WTC11 (cell line): ENCODE results near the gene GGA1. TPM values are rescaled to one million over a fixed set of nuclear protein-coding genes. Genes with fewer than 3 reads are reported as not detected.

ENCODE experiments used
- ATAC-seq: fragments of 200-7000 bp; cut with Tn5 transposase; 2 replicates; pipeline ENCODE4 v1.10.0; 2021; ENCODE audit warnings: mild to moderate bottlenecking, moderate library complexity
- CTCF ChIA-PET: fragments of 300-600 bp; sonication (Branson Sonifier 250); formaldehyde crosslinking; loops from one replicate; lab custom pipeline; 2021; ENCODE audit warnings: antibody characterized with exemption; lab: Charles Lee
- POLR2A ChIA-PET: fragments of 350-600 bp; sonication (Branson Sonifier 250); formaldehyde crosslinking; loops from one replicate; lab custom pipeline; 2021; ENCODE audit warnings: antibody characterized with exemption; lab: Charles Lee
- DNase-seq: peaks from one replicate; pipeline ENCODE4 v3.0.0; 2021; ENCODE audit warnings: low spot score
- H3K27ac Mint-ChIP-seq: 2 replicates; pipeline ENCODE4 v1.8.0; 2021; ENCODE audit warnings: mixed read lengths
- H3K27me3 Mint-ChIP-seq: 2 replicates; pipeline ENCODE4 v1.8.0; 2021; ENCODE audit warnings: low read depth, mild to moderate bottlenecking, moderate library complexity, mixed read lengths
- H3K36me3 Mint-ChIP-seq: 2 replicates; pipeline ENCODE4 v1.8.0; 2021; ENCODE audit warnings: mixed read lengths
- H3K4me1 Mint-ChIP-seq: 2 replicates; pipeline ENCODE4 v1.8.0; 2022; ENCODE audit warnings: mixed read lengths
- H3K4me3 Mint-ChIP-seq: 2 replicates; pipeline ENCODE4 v1.8.0; 2021; ENCODE audit warnings: mild to moderate bottlenecking, moderate library complexity, mixed read lengths
- H3K9me3 Mint-ChIP-seq: 2 replicates; pipeline ENCODE4 v1.8.0; 2021; ENCODE audit warnings: mixed read lengths
- ATF1 ChIP-seq: sonication (generic); formaldehyde crosslinking; IDR thresholded peaks from 2 replicates; pipeline ENCODE4 v1.8.1; 2023; ENCODE audit warnings: mild to moderate bottlenecking, moderate library complexity, missing genetic modification reagents
- FOXP1 ChIP-seq: sonication (generic); formaldehyde crosslinking; IDR thresholded peaks from 2 replicates; pipeline ENCODE4 v1.8.0; 2022; ENCODE audit warnings: missing genetic modification reagents, mild to moderate bottlenecking, moderate library complexity, borderline replicate concordance
- GABPB1 ChIP-seq: sonication (generic); formaldehyde crosslinking; IDR thresholded peaks from 2 replicates; pipeline ENCODE4 v1.8.1; 2023; ENCODE audit warnings: mild to moderate bottlenecking, missing genetic modification reagents
- MXD4 ChIP-seq: fragments of 250-450 bp; sonication (Bioruptor Pico); IDR thresholded peaks from 2 replicates; pipeline ENCODE4 v1.8.0; 2021; ENCODE audit warnings: mild to moderate bottlenecking, moderate library complexity, borderline replicate concordance
- NFE2L1 ChIP-seq: sonication (generic); formaldehyde crosslinking; IDR thresholded peaks from 2 replicates; pipeline ENCODE4 v1.8.1; 2023; ENCODE audit warnings: missing genetic modification reagents
- NR2C2 ChIP-seq: sonication (generic); formaldehyde crosslinking; IDR thresholded peaks from 2 replicates; pipeline ENCODE4 v1.8.0; 2022; ENCODE audit warnings: mild to moderate bottlenecking, missing genetic modification reagents
- PRRX2 ChIP-seq: fragments of 250-450 bp; sonication (Bioruptor Pico); IDR thresholded peaks from 2 replicates; pipeline ENCODE4 v1.8.0; 2021; ENCODE audit warnings: mild to moderate bottlenecking
- RELA ChIP-seq: sonication (generic); formaldehyde crosslinking; IDR thresholded peaks from 2 replicates; pipeline ENCODE4 v1.8.1; 2022; ENCODE audit warnings: missing genetic modification reagents, mild to moderate bottlenecking, borderline replicate concordance
- ZNF138 ChIP-seq: sonication (generic); formaldehyde crosslinking; conservative IDR thresholded peaks from 2 replicates; pipeline ENCODE4 v1.8.1; 2022; ENCODE audit warnings: mild to moderate bottlenecking, moderate library complexity, missing genetic modification reagents
- ZNF263 ChIP-seq: sonication (generic); formaldehyde crosslinking; IDR thresholded peaks from 2 replicates; pipeline ENCODE4 v1.8.1; 2022; ENCODE audit warnings: low read depth, mild to moderate bottlenecking, moderate library complexity, missing genetic modification reagents
- total RNA-seq: library from RNA; stranded (reverse); gene quantifications from 3 replicates; pipeline ENCODE4 v1.2.3, GENCODE V29; 2021
- TF ChIP-seq, protein P1 (sequence below): sonication (generic); formaldehyde crosslinking; conservative IDR thresholded peaks from 2 replicates; pipeline ENCODE4 v1.8.1; 2022; ENCODE audit warnings: mild to moderate bottlenecking, missing genetic modification reagents
- TF ChIP-seq, protein P2 (sequence below): sonication (generic); formaldehyde crosslinking; IDR thresholded peaks from 2 replicates; pipeline ENCODE4 v1.8.1; 2022; ENCODE audit warnings: mild to moderate bottlenecking, moderate library complexity, missing genetic modification reagents
- TF ChIP-seq, protein P3 (sequence below): sonication (generic); formaldehyde crosslinking; IDR thresholded peaks from 2 replicates; pipeline ENCODE4 v1.8.0; 2022; ENCODE audit warnings: mild to moderate bottlenecking, missing genetic modification reagents
- TF ChIP-seq, protein P4 (sequence below): fragments of 250-450 bp; sonication (Bioruptor Pico); IDR thresholded peaks from 2 replicates; pipeline ENCODE4 v1.9.0; 2021; ENCODE audit warnings: mild to moderate bottlenecking
- TF ChIP-seq, protein P5 (sequence below): fragments of 250-450 bp; sonication (Bioruptor Pico); IDR thresholded peaks from 2 replicates; pipeline ENCODE4 v1.8.0; 2021; ENCODE audit warnings: mild to moderate bottlenecking
- TF ChIP-seq, protein P6 (sequence below): sonication (generic); formaldehyde crosslinking; IDR thresholded peaks from 2 replicates; pipeline ENCODE4 v1.8.1; 2023; ENCODE audit warnings: mild to moderate bottlenecking, missing genetic modification reagents
- TF ChIP-seq, protein P7 (sequence below): fragments of 250-450 bp; sonication (Bioruptor Pico); IDR thresholded peaks from 2 replicates; pipeline ENCODE4 v1.9.0; 2021; ENCODE audit warnings: mild to moderate bottlenecking
- TF ChIP-seq, protein P8 (sequence below): sonication (generic); formaldehyde crosslinking; IDR thresholded peaks from 2 replicates; pipeline ENCODE4 v1.8.1; 2022; ENCODE audit warnings: mild to moderate bottlenecking, missing genetic modification reagents, moderate library complexity, borderline replicate concordance

The GGA1 gene
- total RNA-seq, 1 experiment from 2014 or later: 66.3 TPM

DNA sequence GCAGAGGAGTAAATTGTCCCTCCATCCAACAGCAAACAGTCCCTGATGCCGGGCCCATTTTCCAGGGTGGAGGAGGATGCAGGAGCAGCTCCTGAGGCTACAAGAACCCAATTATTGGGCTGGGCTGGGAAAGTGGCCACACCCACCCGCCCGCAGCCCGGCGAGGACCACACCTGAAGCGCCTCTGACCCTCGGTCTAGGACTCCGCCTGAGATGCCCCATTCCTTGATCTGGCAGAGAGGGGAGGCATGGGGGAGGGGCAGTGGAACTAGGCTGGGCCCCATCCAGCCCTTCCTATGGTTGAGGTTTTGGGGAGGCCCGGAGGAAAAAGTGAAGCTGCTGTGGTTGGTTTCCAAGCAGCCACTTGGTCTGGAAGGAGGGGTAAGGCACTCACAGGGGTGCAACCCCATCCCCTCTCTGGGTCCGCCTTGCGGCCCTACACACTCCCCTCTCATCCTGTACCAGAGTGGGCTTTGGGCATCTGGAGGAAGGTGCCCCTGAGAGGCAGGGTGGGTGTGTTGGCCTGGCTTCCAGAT is 64.4 kb downstream of the GGA1 start:
- ATAC-seq: no peak
- no peaks in the 10 kb centered on the region for H3K9me3 Mint-ChIP-seq
- no peak overlapping the region for H3K4me3 Mint-ChIP-seq
- no peaks in the 10 kb centered on the region for H3K36me3 Mint-ChIP-seq
- POLR2A ChIA-PET: no interaction called here
- TF ChIP-seq, protein P1, sequence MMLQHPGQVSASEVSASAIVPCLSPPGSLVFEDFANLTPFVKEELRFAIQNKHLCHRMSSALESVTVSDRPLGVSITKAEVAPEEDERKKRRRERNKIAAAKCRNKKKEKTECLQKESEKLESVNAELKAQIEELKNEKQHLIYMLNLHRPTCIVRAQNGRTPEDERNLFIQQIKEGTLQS (CRISPR knock-in tag): no peak
- TF ChIP-seq FOXP1 (no peak), ZNF138 (CRISPR knock-in tag) (no peak), MXD4 (CRISPR knock-in tag) (no peak), NR2C2 (CRISPR knock-in tag) (no peak)
- TF ChIP-seq, protein P2, sequence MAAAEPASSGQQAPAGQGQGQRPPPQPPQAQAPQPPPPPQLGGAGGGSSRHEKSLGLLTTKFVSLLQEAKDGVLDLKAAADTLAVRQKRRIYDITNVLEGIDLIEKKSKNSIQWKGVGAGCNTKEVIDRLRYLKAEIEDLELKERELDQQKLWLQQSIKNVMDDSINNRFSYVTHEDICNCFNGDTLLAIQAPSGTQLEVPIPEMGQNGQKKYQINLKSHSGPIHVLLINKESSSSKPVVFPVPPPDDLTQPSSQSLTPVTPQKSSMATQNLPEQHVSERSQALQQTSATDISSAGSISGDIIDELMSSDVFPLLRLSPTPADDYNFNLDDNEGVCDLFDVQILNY: no peak
- peaks cover 16% of the 10 kb centered on the region for H3K27me3 Mint-ChIP-seq
- peaks cover 15% of the 10 kb centered on the region for H3K4me1 Mint-ChIP-seq
- no peak for DNase-seq
- CTCF ChIA-PET: interaction anchor here (1.3 to 6.8 kb wide), 5 partner anchors 9 to 134 kb away, joined by 4 to 51 read pairs (median 12); no protein-coding TSS in a partner anchor
- no peak overlapping the region for H3K27ac Mint-ChIP-seq

DNA sequence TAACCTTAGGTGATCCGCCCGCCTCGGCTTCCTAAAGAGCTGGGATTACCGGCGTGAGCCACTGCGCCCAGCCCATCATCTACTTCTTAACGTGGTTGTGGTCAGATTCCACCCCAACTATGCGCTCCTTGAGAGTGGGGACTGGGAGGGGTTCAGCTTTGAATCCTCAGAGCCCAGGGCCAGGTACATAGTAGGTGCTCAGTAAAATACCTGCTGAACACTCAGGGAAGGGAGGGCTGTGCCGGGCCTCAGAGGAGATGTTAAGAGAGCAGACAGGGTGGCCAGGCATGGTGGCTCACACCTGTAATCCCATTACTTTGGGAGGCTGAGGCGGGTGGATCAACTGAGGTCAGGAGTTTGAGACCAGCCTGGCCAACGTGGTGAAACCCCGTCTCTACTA is 65.6 kb downstream of the GGA1 start:
- no peak for DNase-seq
- TF ChIP-seq FOXP1: no peak
- TF ChIP-seq, protein P3, sequence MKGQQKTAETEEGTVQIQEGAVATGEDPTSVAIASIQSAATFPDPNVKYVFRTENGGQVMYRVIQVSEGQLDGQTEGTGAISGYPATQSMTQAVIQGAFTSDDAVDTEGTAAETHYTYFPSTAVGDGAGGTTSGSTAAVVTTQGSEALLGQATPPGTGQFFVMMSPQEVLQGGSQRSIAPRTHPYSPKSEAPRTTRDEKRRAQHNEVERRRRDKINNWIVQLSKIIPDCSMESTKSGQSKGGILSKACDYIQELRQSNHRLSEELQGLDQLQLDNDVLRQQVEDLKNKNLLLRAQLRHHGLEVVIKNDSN: no peak
- TF ChIP-seq ZNF263: no peak
- TF ChIP-seq, protein P4, sequence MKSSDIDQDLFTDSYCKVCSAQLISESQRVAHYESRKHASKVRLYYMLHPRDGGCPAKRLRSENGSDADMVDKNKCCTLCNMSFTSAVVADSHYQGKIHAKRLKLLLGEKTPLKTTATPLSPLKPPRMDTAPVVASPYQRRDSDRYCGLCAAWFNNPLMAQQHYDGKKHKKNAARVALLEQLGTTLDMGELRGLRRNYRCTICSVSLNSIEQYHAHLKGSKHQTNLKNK: no peak
- TF ChIP-seq PRRX2: no peak
- TF ChIP-seq, protein P5, sequence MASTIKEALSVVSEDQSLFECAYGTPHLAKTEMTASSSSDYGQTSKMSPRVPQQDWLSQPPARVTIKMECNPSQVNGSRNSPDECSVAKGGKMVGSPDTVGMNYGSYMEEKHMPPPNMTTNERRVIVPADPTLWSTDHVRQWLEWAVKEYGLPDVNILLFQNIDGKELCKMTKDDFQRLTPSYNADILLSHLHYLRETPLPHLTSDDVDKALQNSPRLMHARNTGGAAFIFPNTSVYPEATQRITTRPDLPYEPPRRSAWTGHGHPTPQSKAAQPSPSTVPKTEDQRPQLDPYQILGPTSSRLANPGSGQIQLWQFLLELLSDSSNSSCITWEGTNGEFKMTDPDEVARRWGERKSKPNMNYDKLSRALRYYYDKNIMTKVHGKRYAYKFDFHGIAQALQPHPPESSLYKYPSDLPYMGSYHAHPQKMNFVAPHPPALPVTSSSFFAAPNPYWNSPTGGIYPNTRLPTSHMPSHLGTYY: no peak
- TF ChIP-seq, protein P6, sequence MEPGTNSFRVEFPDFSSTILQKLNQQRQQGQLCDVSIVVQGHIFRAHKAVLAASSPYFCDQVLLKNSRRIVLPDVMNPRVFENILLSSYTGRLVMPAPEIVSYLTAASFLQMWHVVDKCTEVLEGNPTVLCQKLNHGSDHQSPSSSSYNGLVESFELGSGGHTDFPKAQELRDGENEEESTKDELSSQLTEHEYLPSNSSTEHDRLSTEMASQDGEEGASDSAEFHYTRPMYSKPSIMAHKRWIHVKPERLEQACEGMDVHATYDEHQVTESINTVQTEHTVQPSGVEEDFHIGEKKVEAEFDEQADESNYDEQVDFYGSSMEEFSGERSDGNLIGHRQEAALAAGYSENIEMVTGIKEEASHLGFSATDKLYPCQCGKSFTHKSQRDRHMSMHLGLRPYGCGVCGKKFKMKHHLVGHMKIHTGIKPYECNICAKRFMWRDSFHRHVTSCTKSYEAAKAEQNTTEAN (CRISPR knock-in tag): no peak
- TF ChIP-seq RELA (CRISPR knock-in tag): no peak
- TF ChIP-seq, protein P7, sequence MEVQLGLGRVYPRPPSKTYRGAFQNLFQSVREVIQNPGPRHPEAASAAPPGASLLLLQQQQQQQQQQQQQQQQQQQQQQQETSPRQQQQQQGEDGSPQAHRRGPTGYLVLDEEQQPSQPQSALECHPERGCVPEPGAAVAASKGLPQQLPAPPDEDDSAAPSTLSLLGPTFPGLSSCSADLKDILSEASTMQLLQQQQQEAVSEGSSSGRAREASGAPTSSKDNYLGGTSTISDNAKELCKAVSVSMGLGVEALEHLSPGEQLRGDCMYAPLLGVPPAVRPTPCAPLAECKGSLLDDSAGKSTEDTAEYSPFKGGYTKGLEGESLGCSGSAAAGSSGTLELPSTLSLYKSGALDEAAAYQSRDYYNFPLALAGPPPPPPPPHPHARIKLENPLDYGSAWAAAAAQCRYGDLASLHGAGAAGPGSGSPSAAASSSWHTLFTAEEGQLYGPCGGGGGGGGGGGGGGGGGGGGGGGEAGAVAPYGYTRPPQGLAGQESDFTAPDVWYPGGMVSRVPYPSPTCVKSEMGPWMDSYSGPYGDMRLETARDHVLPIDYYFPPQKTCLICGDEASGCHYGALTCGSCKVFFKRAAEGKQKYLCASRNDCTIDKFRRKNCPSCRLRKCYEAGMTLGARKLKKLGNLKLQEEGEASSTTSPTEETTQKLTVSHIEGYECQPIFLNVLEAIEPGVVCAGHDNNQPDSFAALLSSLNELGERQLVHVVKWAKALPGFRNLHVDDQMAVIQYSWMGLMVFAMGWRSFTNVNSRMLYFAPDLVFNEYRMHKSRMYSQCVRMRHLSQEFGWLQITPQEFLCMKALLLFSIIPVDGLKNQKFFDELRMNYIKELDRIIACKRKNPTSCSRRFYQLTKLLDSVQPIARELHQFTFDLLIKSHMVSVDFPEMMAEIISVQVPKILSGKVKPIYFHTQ (CRISPR knock-in tag): no peak
- TF ChIP-seq, protein P1 (CRISPR knock-in tag): no peak
- TF ChIP-seq, protein P8, sequence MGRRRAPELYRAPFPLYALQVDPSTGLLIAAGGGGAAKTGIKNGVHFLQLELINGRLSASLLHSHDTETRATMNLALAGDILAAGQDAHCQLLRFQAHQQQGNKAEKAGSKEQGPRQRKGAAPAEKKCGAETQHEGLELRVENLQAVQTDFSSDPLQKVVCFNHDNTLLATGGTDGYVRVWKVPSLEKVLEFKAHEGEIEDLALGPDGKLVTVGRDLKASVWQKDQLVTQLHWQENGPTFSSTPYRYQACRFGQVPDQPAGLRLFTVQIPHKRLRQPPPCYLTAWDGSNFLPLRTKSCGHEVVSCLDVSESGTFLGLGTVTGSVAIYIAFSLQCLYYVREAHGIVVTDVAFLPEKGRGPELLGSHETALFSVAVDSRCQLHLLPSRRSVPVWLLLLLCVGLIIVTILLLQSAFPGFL: no peak
- no peak for TF ChIP-seq NFE2L1 (CRISPR knock-in tag)
- TF ChIP-seq ATF1 (CRISPR knock-in tag): no peak
- no peak for TF ChIP-seq GABPB1
- Mint-ChIP-seq H3K4me3 (no peak overlapping the region), H3K9me3 (no peaks in the 10 kb centered on the region), H3K4me1 (peaks cover 13% of the 10 kb centered on the region), H3K27me3 (peaks cover 17% of the 10 kb centered on the region), H3K36me3 (no peaks in the 10 kb centered on the region), H3K27ac (no peak overlapping the region)
- POLR2A ChIA-PET: interaction anchor here (0.6 kb wide), 1 partner anchor 207 kb away, joined by 3 read pairs; no protein-coding TSS in a partner anchor
- CTCF ChIA-PET: interaction anchor here (1.5 to 6.8 kb wide), 3 partner anchors 9 to 82 kb away, joined by 4 to 51 read pairs (median 7); no protein-coding TSS in a partner anchor
- no peak for ATAC-seq
